ENCODE results near the gene SLC12A5. TPM values are rescaled to one million over a fixed set of nuclear protein-coding genes. Genes with fewer than 3 reads are reported as not detected.
"Not testable (repeated sequence)": the region's sequence is repeated elsewhere in the genome, so short reads cannot be mapped to it uniquely, and the experiment has no call there.

Gene SLC12A5
- polyA plus RNA-seq, 3 donors, result 1.5 to 2.6 (median 2.5) TPM

DNA sequence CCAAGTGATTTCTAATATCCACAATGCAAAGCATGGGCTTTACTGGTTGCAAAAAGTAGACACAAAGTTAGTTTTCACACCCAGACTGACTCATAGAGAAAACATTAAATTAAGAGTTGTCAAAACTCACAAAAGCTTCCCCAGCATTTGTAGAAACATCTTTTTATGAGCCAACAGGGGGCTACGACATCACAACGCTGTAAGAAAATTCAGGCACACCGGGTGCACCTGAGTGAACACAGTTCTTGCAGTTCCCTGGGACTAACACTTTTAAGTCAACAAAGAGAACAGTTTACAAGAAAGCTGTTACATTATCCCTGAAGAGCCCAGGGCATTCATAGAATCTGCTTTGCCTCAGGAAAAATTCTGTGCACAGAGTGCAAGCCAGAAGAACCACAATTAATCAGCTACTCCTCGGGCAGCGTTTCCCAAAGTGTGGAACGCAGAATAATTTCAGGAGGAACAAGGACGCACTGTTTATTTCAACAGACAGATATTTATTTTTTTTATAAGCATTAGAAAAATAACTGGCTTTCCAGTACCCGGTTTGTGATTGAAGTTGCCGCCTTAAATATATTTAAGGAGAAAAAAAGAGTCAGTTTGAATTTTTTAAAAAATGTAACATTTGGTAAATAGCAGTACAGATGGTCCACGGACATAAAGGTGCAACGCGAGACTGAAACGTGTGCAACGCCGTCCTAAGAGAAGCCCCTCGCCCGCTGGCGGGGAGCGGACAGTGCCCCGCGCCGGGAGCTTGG lies 59.6 kb downstream of the SLC12A5 start:
- DNase-seq (ENCODE audit: extremely low read depth in 1 of 11, low read depth in 9 of 11, low spot score in 4 of 11), result peak in 2 of 11 donors; percentile 7

- peak in 1 of 11 donors; percentile 2 for DNase-seq (ENCODE audit: extremely low read depth in 1 of 11, low read depth in 9 of 11, low spot score in 4 of 11)
These were observed 60.1 kb downstream of the SLC12A5 start for GRCh38 chr20:46089167-46089416.

DNA sequence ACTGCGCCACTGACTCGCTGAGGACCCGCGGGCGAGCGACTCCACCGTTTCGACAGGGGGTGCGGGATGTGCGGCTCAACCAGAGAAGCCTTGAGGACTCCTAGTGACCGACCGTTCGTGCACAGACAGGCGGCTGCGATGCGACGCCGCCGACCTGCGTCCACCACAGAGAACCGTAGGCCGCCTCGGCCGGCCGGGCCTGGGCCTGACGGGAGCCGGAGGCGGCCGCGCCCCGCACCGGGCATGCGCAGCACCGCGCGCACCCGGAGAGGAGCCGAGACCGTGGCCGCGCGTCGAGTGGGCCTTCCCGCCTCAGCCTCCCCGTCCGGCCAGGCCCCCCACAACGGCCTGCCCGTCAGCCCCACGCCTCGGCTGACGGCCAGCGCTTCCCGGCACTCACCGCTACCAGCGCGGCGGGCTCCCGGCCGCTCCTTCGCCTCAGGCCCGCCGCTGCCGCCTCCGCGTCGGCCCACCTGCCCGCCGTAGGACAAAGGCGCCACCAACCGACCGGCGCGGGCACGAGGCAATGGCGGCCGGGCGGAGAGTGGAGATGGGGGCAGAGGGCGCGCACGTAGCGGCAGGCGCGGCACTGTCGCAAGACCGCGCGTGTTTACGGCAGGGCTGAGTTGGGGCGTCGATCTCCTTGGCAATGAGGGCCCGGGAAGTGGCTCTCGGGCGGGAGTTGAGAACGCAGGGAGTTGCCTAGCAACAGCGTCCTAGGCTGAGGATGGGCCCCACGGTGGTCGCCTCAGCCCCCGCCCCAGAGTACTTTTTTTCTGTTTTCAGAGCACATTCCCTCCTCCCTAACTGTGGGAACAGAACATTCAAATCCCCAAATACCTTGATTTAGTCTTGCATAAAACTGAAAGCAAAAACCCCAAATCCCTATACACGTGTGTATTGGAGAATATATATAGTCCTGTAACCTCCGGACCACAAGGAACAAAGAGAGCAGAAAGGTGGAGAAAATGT lies 60.7 kb downstream of the SLC12A5 start, which contains the start of gene NCOA5:
TSS of gene NCOA5 (minus strand) at position 546 of the 972 bp plus-strand sequence. CDS start 10,538 bp downstream, outside the sequence.
- DNase-seq (ENCODE audit: extremely low read depth in 1 of 11, low read depth in 9 of 11, low spot score in 4 of 11), result peak; percentile 79 to 94 (median 91)

DNA sequence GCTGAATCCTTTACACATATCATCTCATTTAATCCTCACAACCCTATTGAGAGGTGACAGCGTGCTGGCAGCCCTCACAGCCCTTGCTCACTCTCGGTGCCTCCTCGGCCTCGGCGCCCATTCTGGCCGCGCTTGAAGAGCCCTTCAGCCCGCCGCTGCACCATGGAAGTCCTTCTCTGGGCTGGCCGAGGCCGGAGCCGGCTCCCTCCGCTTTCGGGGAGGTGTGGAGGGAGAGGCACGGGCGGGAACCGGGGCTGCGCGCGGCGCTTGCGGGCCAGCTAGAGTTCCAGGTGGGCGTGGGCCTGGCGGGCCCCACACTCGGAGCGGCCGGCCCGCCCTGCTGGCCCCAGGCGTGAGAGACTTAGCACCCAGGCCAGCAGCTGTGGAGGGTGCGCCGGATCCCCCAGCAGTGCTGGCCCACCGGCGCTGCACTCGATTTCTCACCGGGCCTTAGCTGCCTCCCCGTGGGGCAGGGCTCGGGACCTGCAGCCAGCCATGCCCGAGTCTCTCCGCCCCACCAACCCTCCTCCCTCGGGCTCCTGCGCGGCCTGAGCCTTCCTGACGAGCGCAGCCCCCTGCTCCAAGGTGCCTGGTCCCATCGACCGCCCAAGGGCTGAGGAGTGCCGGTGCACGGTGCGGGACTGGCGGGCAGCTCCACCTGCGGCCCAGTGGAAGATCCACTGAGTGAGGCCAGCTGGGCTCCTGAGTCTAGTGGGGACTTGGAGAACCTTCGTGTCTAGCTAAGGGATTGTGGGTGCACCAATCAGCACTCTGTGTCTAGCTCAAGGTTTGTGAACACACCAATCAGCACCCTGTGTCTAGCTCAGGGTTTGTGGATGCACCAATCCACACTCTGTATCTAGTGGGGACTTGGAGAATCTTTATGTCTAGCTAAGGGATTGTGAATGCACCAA lies 62.9 kb downstream of the SLC12A5 start:
- not testable (repeated sequence) for DNase-seq (ENCODE audit: extremely low read depth in 1 of 11, low read depth in 9 of 11, low spot score in 4 of 11)

- no peak for DNase-seq (ENCODE audit: extremely low read depth in 1 of 11, low read depth in 9 of 11, low spot score in 4 of 11)
These were observed 64.5 kb downstream of the SLC12A5 start for GRCh38 chr20:46093531-46093930.

DNA sequence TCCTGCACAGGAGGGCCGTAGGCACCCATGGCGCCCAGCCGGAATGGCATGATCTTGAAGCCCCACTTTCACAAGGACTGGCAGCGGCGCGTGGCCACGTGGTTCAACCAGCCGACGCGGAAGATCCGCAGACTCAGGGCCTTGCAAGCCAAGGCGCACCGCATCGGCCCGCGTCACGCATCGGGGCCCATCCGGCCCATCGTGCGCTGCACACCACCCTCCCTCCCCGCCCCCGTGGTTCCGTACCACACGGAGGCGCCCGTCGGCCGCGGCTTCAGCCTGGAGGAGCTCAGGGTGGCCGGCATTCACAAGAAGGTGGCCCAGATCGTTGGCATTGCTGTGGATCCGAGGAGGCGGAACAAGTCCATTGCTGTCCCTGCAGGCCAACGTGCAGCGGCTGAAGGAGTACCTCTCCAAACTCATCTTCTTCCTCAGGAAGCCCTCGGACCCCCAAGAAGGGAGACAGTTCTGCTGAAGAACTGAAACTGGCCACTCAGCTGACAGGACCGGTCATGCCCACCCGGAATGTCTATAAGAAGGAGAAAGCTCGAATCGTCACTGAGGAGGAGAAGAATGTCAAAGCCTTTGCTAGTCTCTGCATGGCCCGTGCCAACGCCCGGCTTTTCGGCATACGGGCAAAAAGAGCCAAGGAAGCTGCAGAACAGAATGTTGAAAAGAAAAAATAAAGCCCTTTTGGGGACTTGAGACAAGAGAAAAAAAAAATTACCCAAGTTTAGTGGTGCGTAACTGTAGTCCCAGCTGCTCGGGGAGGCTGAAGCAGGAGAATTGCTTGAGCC lies 70.7 kb downstream of the SLC12A5 start:
- no peak for DNase-seq (ENCODE audit: extremely low read depth in 1 of 11, low read depth in 9 of 11, low spot score in 4 of 11)

GRCh38 chr20:46100444-46100843 lies 71.4 kb downstream of the SLC12A5 start:
- not testable (repeated sequence) for DNase-seq (ENCODE audit: extremely low read depth in 1 of 11, low read depth in 9 of 11, low spot score in 4 of 11)

DNA sequence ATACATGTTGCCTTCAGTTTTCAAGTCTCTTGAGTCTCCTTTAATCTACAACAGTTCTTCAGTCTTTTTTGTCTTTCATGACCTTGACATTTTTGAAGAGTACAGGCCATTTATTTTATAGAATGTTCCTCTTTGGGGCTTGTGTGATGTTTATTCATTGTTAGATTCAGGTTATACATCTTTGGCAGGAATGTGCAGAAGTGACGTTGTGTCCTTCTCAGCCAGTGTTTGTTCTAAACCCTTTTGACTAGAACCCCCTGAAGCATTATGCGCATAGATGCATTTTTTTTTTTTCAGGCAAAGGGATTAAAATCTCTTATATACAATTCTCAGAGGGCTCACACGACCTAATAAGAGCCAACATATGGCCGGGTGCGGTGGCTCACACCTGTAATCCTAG lies 72.0 kb downstream of the SLC12A5 start:
- no peak for DNase-seq (ENCODE audit: extremely low read depth in 1 of 11, low read depth in 9 of 11, low spot score in 4 of 11)

GRCh38 chr20:46101957-46102356 lies 72.9 kb downstream of the SLC12A5 start:
- no peak for DNase-seq (ENCODE audit: extremely low read depth in 1 of 11, low read depth in 9 of 11, low spot score in 4 of 11)

DNA sequence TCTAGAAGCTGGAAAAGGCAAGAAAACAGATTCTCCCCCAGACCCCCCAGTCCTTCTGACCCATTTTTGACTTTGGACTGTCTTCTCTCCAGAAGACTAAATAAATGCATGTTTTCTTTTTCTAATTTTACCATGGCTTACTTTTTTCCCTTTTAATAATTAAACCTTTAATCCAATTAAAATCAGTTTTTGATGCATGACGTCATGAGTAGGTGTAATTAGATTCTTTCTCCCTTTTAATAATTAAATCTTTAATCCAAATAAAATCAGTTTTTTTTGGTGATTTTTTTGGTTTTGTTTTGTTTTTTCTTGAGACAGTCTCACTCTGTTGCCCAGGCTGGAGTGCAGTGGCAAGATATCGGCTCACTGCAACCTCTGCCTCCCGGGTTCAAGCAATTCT lies 73.9 kb downstream of the SLC12A5 start:
- no peak for DNase-seq (ENCODE audit: extremely low read depth in 1 of 11, low read depth in 9 of 11, low spot score in 4 of 11)

DNA sequence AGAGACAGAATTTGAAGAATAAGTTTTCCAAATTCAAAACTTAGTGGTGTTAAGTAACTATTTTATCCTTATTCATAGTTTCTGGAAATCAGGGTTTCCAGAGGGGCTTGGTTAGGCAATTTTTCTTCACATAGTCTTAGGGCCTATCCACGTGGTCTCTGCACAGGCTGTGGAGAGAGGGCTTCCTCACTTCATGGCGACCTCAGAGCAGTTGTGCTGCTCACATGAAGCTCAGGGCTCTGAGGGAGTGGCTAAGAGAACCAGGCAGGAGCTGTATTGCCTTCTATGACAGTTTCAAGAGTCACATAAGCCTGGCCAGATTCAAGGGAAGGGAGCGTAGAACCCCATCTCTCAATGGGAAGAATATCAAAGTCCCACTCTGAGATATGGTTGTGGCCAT lies 75.2 kb downstream of the SLC12A5 start:
- no peak for DNase-seq (ENCODE audit: extremely low read depth in 1 of 11, low read depth in 9 of 11, low spot score in 4 of 11)

DNA sequence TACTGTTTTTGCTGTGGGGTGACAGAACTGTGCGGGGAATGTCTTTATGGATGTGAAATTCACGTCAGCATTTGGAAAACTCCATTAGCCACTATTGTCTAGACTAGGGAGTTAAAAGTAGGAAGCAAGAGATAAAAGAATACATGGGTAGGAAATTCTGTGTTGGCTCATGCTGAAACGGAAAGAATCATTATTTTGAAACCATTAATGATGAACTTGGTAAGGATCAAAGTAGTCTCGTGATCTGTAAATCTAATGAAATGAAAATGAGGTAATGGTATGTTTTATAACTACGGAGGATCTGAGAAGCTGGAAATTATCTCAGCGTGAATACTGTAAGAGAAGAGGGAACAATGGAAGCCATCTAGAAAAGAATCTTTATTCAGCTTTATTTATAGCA lies 78.0 kb downstream of the SLC12A5 start:
- no peak for DNase-seq (ENCODE audit: extremely low read depth in 1 of 11, low read depth in 9 of 11, low spot score in 4 of 11)

- DNase-seq (ENCODE audit: extremely low read depth in 1 of 11, low read depth in 9 of 11, low spot score in 4 of 11), result no peak
These were observed 79.4 kb downstream of the SLC12A5 start for GRCh38 chr20:46108435-46108841.

GRCh38 chr20:46108976-46109375 lies 80.0 kb downstream of the SLC12A5 start:
- DNase-seq (ENCODE audit: extremely low read depth in 1 of 11, low read depth in 9 of 11, low spot score in 4 of 11), result no peak

Other genes with a start within 250 kb of the SLC12A5 start
- 1 to 10 TPM in 2 of 3 donors, under 1 TPM in 1; 0.44 to 2.2 (median 1.3) TPM for gene WFDC3, start 237.3 kb upstream of the SLC12A5 start, polyA plus RNA-seq (ENCODE audit: insufficient read length in 3 of 3)
- gene DNTTIP1, start 237.3 kb upstream of the SLC12A5 start, polyA plus RNA-seq (ENCODE audit: insufficient read length in 3 of 3), result 10 to 100 TPM; 34.5 to 40.9 (median 35.8) TPM
- 10 to 100 TPM; 49.3 to 84.3 (median 74.4) TPM for gene UBE2C, start 216.6 kb upstream of the SLC12A5 start, polyA plus RNA-seq (ENCODE audit: insufficient read length in 3 of 3)
- 1 to 10 TPM in 1 of 3 donors, under 1 TPM in 2; 0.50 to 2.5 (median 0.50) TPM for gene TNNC2, start 201.9 kb upstream of the SLC12A5 start, polyA plus RNA-seq (ENCODE audit: insufficient read length in 3 of 3)
- gene SNX21, start 195.4 kb upstream of the SLC12A5 start, polyA plus RNA-seq (ENCODE audit: insufficient read length in 3 of 3), result 10 to 100 TPM; 10.8 to 21.0 (median 14.2) TPM
- 10 to 100 TPM; 19.2 to 31.3 (median 25.3) TPM for gene ACOT8, start 171.8 kb upstream of the SLC12A5 start, polyA plus RNA-seq (ENCODE audit: insufficient read length in 3 of 3)
- gene ZSWIM3, start 171.6 kb upstream of the SLC12A5 start, polyA plus RNA-seq (ENCODE audit: insufficient read length in 3 of 3), result 1 to 10 TPM; 5.1 to 5.5 (median 5.2) TPM
- gene ZSWIM1, start 148.0 kb upstream of the SLC12A5 start, polyA plus RNA-seq (ENCODE audit: insufficient read length in 3 of 3), result 10 to 100 TPM; 15.3 to 18.9 (median 16.6) TPM
- gene SPATA25, start 141.6 kb upstream of the SLC12A5 start, polyA plus RNA-seq (ENCODE audit: insufficient read length in 3 of 3), result 1 to 10 TPM; 2.7 to 7.2 (median 3.5) TPM
- 1 to 10 TPM; 4.7 to 9.8 (median 7.5) TPM for gene NEURL2, start 138.0 kb upstream of the SLC12A5 start, polyA plus RNA-seq (ENCODE audit: insufficient read length in 3 of 3)
- gene CTSA, start 137.9 kb upstream of the SLC12A5 start, polyA plus RNA-seq (ENCODE audit: insufficient read length in 3 of 3), result 100 to 1,000 TPM; 120 to 166 (median 127) TPM
- gene PLTP, start 117.1 kb upstream of the SLC12A5 start, polyA plus RNA-seq (ENCODE audit: insufficient read length in 3 of 3), result 100 to 1,000 TPM; 115 to 141 (median 141) TPM
- 10 to 100 TPM; 44.7 to 52.7 (median 44.9) TPM for gene PCIF1, start 94.5 kb upstream of the SLC12A5 start, polyA plus RNA-seq (ENCODE audit: insufficient read length in 3 of 3)
- gene ZNF335, start 57.0 kb upstream of the SLC12A5 start, polyA plus RNA-seq (ENCODE audit: insufficient read length in 3 of 3), result 10 to 100 TPM; 10.4 to 18.5 (median 14.4) TPM
- gene MMP9, start 20.3 kb upstream of the SLC12A5 start, polyA plus RNA-seq (ENCODE audit: insufficient read length in 3 of 3), result under 1 TPM; 0.45 to 0.89 (median 0.61) TPM
- 10 to 100 TPM; 50.8 to 60.5 (median 57.0) TPM for gene NCOA5, start 60.7 kb downstream of the SLC12A5 start, polyA plus RNA-seq (ENCODE audit: insufficient read length in 3 of 3)
- gene CD40, start 89.1 kb downstream of the SLC12A5 start, polyA plus RNA-seq (ENCODE audit: insufficient read length in 3 of 3), result 1 to 10 TPM; 4.1 to 5.7 (median 5.3) TPM